HG02973 (cell line): Measurements from ENCODE around the gene PRDM9.
"Not testable (repeated sequence)": the region's sequence is repeated elsewhere in the genome, so short reads cannot be mapped to it uniquely, and the experiment has no call there.

Experiments used
- ATAC-seq: cut with Tn5 transposase; IDR thresholded peaks from one replicate; pipeline ENCODE4 v1.9.1; 2021; ENCODE audit warnings: moderate library complexity; ENCODE audit not compliant: unreplicated experiment

PRDM9 gene

GRCh38 chr5:23507278-23507685 is at the start of gene PRDM9:
PRDM9 (plus strand) TSS chr5:23507609; CDS start chr5:23509034, 1,425 bp downstream.
- no peak for ATAC-seq

- peak; percentile 68 for ATAC-seq
Observed at GRCh38 chr5:23457780-23458179, 49.6 kb upstream of the PRDM9 start.

- ATAC-seq: no peak
Observed at GRCh38 chr5:23459214-23459613, 48.2 kb upstream of the PRDM9 start.

GRCh38 chr5:23461576-23461975 is 45.8 kb upstream of the PRDM9 start:
- no peak for ATAC-seq

- ATAC-seq: no peak
Observed at GRCh38 chr5:23466401-23466912, 41.0 kb upstream of the PRDM9 start.

- ATAC-seq: no peak
Observed at GRCh38 chr5:23468658-23469057, 38.8 kb upstream of the PRDM9 start.

- no peak for ATAC-seq
Observed at GRCh38 chr5:23473915-23474314, 33.5 kb upstream of the PRDM9 start.

GRCh38 chr5:23474315-23474714 is 33.1 kb upstream of the PRDM9 start:
- ATAC-seq: no peak

GRCh38 chr5:23476580-23476979 is 30.8 kb upstream of the PRDM9 start:
- ATAC-seq: no peak

- no peak for ATAC-seq
Observed at GRCh38 chr5:23482642-23483041, 24.8 kb upstream of the PRDM9 start.

GRCh38 chr5:23483090-23483489 is 24.3 kb upstream of the PRDM9 start:
- no peak for ATAC-seq

- no peak for ATAC-seq
Observed at GRCh38 chr5:23484096-23484495, 23.3 kb upstream of the PRDM9 start.

- ATAC-seq: not testable (repeated sequence)
Observed at GRCh38 chr5:23486227-23486626, 21.2 kb upstream of the PRDM9 start.

- ATAC-seq: no peak
Observed at GRCh38 chr5:23490993-23491392, 16.4 kb upstream of the PRDM9 start.

- ATAC-seq: no peak
Observed at GRCh38 chr5:23494558-23494957, 12.9 kb upstream of the PRDM9 start.

GRCh38 chr5:23496576-23496975 is 10.8 kb upstream of the PRDM9 start:
- ATAC-seq: no peak

- ATAC-seq: no peak
Observed at GRCh38 chr5:23506329-23507236, 826 bp upstream of the PRDM9 start.

GRCh38 chr5:23510434-23510833 is 3.0 kb downstream of the PRDM9 start:
- not testable (repeated sequence) for ATAC-seq

GRCh38 chr5:23522553-23522952 is 15.1 kb downstream of the PRDM9 start:
- no peak for ATAC-seq

- ATAC-seq: no peak
Observed at GRCh38 chr5:23523031-23523430, 15.6 kb downstream of the PRDM9 start.

- ATAC-seq: no peak
Observed at GRCh38 chr5:23523998-23524397, 16.6 kb downstream of the PRDM9 start.

GRCh38 chr5:23525751-23526150 is 18.3 kb downstream of the PRDM9 start:
- ATAC-seq: no peak
